DLD1 (cell line): Measurements from ENCODE around the gene ARGLU1.

ENCODE experiments used
- in situ Hi-C: cut with HindIII; loops from 2 replicates; pipeline ENCODE4 v1.10.0; 2017; ENCODE audit warnings: low sequenced_read_pairs

ARGLU1 gene

DNA sequence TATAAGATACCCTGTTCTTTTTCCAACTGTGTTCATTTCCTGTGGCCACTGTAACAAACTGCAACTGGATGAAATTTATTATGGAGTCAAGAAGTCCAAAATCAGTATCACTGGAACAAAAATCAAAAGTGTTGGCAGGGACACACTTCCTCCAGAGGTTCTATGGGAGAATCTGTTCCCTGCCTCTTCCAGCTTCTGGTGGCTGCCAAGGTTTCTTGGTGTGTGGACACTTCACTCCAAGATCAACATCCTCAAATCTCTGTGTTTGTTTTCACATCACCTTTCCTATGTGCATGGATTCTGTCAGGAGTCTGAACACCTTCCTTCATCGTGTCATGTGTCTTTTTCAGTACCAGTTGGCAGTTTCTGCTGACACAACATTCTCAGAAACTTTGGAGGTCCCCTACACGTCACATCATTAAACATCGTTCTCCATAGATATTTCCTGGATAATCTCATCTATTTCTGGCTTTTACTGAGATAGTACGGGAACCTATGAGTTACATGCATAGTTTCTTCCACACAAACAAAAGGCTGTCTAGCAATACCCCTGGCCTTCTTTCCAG lies 17.3 kb downstream of the ARGLU1 start:
- in situ Hi-C loops, result no loop called here

DNA sequence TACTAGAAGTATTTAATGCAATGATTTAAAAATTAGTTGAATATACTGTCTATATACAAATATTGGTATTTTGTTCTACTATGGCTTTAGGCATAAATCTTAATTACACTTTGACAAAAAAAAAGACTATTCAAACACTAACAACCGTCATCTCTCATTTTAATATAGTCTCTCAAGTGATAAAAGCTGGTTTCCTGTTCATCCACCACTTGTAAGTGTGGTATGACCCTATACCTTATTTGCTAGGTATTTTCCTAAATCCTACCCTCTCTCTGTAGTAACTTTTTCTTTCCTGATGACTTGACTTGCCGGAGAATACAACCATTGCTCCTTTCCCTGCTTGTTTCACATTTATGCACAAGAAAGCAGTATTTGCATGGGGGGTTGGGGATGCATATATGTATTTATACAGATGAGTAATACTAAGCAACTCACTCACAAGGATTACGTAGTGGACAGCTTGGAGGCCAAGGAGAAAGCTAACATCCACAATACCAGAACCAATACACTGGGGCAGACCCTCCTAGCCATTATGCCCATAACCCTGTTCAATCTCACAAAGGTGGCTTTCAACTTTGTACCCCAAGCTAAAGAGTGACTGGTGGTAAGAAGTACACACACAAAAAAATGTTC lies 19.8 kb downstream of the ARGLU1 start:
- in situ Hi-C loops, result loop anchor here (25.0 kb wide), 1 partner anchor 1986 kb away; no protein-coding TSS in a partner anchor

DNA sequence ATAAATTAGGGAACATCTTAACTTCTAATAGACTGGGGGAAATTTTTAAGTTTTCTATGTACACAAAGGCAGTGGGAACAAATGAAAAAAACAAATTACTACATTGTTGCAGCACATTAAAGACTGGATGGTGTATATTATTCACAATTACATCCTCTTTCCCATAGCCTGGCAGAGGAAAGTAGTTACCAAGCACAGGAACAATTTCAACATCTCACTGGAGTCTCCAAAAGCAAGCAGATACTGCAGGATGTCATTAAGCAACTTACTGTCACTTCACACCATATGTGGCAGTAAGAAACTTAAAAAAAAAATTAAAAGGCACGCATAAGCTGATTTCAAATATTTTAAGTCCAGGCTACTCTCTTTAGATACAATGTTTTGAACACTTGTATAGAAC lies 26.1 kb downstream of the ARGLU1 start:
- in situ Hi-C loops, result loop anchor here (25.0 kb wide), 1 partner anchor 1980 kb away; no protein-coding TSS in a partner anchor

DNA sequence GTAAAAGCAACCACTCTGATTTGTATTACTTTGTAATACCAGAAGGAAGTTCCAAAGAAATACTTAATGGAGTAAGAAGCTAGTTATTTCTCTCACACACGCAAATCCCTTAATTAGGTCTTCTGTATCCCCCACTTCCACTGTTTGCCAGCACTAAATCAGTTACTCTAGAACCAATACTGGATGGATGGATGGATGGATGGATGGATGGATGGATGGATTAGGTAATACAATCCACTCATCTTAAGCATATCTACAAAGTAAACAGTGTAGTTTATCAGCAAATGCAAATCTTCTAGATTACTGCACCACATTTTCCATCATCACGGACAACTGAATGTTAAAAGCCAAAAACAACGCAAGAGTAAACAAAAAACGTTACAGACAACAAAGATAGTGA lies 27.3 kb downstream of the ARGLU1 start:
- in situ Hi-C loops, result loop anchor here (25.0 kb wide), 1 partner anchor 1978 kb away; no protein-coding TSS in a partner anchor

DNA sequence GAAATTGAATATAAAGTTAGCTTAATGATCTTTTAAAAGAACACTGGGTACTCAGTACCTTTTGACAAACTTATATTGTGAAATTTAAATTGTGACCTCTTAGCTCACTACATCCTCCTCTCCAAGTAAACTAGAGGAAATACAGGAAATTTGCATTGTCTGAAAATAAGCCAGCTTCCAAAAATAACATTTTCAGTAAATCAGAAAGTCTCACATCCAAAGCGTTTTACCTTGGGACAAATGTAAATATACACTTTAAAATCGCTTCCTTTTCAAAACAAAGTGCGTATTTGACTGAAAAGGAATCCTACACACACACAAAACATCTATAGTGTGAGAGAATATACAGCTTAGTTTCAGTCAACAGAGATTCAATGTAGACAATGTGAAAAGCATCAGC lies 30.4 kb downstream of the ARGLU1 start:
- in situ Hi-C loops, result loop anchor here (25.0 kb wide), 1 partner anchor 1975 kb away; no protein-coding TSS in a partner anchor

DNA sequence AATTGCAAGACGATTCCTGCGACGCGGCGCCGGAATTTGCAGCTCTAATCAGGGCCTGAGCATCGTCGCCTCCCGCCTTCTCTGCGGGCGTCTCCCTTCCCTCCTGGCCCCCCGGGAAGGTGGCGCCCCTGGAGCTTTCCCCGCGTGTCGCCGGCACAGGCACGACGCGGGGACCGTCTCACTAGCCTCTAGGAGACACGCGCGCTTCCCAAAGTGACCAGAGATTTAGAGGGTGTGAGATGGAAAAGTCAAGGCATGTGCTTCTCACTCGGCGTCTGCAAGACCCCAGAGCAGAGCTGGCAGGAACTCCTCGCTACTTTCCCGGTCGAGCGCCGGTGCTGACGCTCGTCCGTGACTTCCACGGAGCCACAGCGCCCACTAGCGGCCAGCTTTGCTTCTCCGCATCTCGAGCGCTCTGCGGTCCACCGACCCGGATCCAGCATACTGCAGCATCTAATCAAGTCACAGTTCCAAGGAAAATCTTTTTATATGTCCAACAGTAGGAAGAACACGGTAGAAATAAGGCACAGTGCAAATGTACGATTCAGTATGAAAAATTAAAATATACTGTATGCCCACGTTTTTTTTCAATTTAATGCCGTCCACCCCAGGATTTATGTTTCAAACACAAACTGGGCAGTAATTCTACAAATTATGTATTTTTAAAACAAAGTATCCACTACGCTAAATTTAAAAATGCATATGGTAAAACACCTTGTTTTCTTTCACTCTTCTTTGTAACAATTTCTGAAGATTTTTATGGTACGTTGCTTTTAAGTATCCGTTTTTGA lies 31.5 kb downstream of the ARGLU1 start:
- in situ Hi-C loops, result loop anchor here (25.0 kb wide), 1 partner anchor 1974 kb away; no protein-coding TSS in a partner anchor

DNA sequence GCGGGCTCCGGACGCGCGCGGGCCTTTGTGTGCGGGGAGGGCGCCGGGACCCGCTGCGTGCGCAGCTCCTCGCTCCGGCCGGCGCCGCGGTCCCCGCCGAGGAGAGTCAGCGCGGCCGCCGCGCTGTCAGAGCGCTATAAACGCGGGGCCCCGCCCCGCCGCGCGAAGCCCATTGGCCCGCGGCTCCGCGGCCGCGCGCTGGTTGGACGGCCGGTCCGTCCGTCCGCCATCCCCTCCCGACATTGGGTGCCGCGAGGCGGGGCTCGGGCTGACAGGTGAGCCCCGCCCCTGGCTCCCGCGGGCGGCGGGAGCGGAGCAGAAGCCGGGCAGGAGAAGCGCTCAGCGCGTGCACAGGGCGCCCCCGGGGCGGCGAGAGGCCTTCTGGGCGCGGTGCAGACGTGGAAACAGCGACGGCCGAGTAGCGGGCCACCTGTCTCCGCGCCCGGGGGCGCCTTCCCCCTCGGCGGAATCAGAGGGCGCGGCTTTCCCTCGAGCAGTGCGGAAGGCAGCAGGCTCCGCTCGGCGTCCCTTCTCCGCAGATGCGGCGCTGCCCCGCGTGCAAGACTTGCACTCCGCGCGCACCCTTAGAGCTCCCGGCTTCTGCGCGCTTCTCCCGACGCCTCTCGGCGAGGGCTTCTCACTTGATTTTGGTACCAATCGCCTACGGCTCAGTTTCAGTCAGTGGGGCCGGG lies 32.2 kb downstream of the ARGLU1 start, which contains the start of gene EFNB2:
TSS of gene EFNB2 (minus strand) at position 111 of the 692 bp plus-strand sequence. CDS start 698 bp downstream, outside the sequence.
- in situ Hi-C loops, result loop anchor here (25.0 kb wide), 1 partner anchor 1973 kb away; no protein-coding TSS in a partner anchor

DNA sequence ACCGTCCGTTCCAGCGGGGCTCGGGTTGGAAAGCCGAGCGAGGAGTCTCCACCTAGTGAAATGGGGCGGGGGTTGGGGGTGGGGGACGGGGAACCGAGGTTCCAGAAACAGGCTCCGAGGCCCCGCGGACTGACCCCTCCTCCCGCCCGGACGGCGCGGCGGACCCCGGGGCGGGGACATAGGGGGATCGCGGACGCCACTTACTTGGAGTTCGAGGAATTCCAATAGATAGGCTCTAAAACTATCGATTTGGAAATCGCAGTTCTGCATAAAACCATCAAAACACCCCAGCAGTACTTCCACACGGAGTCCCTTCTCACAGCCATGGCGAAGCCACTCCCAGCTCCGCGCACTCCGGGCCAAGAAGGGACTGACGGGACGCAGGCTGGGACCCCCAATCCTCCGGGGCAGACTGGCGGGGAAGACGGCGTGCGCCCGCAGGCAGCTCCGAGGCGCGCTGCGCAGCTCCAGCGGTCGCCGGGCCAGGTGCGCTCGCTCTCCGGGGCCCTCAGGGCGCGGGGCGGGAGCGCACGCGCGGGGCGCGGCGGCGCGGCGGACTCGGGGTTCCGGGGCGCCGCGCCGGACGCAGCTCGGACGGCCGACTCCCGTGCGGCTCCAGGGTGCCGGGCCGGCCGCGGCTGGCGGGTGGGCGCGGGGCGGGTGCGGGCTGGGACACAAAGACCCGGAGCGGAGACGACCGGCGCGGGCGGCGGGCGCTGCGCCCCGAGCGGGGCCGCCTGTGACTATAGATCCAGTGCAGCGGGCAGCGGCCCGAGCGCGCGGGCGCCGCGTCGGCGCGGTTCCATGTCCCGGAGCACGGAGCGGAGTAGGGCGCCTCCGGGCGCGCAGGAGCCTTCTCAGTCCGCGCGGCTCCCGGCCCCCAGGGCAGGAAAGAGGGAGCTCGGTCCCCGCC lies 33.0 kb downstream of the ARGLU1 start:
- in situ Hi-C loops, result loop anchor here (25.0 kb wide), 1 partner anchor 1973 kb away; no protein-coding TSS in a partner anchor

DNA sequence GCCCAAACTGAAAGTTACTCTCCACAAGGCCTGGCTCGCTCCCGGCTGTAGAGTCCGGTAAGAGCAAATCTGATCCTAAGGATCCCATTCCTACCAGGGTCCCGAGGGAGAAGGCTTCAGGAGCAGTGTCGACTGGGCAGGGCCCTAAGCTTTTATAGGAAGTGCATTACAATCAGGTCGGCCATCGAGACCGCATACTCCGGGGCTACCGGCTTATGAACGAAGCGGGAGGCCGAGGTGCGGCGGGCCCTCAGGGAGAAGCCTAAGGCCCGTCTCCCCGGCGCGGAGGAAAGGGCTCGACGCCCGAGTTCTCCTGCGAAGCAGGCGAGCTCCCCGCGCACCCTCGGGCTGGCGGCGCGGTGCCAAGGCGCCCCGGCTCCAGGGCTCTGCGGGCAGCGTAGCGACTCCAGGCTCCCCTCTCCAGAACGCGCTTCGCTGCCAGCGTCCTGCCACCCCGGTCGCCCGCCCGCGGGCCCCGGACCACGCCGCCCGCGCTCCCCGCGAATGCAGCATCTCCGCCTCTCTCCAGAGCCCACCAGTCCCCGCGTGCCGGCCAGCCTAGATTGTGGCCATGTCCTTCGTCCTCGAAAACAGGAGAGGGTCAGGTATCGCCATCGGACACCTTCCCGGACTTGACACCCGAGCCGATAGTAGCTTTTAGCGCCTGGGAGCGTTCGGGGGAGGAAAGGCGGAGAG lies 33.8 kb downstream of the ARGLU1 start:
- in situ Hi-C loops, result loop anchor here (25.0 kb wide), 1 partner anchor 1972 kb away; no protein-coding TSS in a partner anchor

DNA sequence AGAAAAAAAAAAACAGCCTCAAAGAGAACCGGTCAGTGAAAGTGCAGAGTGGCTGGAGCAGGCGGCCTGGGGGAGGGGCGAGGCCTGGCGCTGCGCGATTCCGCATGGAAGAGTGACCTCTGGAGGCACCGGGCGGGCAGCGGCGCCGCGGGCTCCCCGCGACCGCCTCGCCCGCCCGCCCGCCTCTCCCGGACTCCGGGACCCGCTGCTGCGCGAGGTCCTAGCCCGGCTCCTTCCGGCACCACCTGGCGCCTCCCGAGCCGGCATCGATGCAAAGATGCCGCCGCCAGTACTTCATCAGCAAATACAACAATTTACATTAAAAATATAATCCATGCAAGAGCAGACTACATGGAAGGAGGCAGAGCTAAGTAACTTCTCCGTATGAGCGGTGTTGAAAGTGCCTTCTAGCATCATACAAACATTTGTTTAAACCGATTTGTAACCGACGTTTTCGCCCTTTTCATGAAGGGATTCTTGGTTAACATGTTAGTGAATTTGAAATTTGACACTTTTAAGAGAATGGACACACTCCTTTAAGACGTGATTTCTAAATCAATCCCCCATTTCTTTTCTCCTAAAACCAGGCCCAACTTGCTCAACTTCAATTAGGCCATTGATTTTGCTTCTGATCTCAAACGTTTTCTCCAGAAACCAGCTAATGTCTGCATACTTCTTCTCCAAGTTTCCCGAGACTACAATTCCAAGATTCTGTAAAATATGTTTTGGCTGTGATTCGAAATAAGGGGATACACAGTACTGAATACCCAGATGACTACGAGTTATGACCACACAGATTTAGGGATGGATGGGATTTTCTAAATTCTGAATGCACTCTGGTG lies 34.6 kb downstream of the ARGLU1 start:
- in situ Hi-C loops, result loop anchor here (25.0 kb wide), 1 partner anchor 1971 kb away; no protein-coding TSS in a partner anchor

DNA sequence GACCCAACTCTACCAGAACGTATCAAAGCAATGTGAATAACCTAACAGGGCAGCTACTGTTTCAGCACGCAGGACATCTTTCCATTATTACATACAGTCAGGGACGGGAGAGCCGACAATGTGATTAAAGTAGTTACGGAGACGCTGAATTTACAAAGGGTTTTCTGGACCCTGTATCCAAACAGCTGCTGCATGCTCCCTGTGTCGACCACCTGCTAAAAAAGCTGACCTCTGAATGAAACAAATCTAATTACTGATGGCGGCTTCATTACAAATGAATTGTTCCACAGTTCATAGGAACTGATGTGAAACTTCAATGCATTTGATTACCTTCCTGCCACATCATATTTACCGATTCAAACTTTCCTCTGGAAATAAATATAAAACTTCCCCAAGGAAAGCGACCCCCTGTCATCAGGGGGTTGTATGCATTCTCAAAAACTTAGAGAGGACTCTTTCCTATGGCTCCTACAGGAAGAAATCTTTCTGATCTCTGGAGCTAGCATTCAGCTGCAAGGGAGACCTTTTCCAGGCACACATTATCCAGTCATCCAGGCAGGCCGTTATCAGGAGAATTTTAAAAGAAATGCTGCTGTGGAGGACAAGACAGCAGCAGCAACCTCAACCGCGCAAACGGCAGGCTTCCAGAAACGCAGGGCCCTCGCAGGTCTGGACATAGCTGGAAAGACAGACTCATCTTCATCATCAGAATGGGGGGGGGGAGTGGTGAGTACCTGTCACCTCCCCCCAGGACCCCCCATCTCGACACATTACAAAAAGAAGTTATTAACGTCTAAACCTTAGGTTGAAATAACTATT lies 35.6 kb downstream of the ARGLU1 start:
- in situ Hi-C loops, result loop anchor here (25.0 kb wide), 1 partner anchor 1970 kb away; no protein-coding TSS in a partner anchor

DNA sequence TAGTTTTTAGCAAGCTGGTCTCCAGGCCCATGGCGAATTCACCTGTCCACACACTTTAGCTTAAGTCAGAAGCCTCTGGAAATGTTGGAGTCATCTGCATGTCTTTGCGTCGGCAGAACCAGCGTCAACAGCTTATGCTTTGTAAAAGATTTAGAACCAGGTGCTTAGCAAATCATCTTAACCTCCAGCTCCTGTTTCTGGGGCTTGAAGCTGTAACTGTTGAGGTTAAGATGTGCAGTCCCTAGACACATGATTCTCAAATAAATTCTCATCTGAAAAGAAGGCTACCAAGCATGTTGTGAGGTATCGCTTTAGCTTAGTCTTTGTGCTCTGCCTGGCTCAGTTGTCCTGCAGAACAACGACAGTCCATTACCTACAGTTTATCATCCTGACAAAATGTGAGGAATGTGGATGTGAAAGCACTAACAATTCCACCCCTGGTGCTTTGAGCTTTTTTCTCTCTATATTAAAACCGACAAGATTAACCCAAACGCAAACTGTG lies 36.9 kb downstream of the ARGLU1 start:
- in situ Hi-C loops, result loop anchor here (25.0 kb wide), 1 partner anchor 1969 kb away; no protein-coding TSS in a partner anchor

DNA sequence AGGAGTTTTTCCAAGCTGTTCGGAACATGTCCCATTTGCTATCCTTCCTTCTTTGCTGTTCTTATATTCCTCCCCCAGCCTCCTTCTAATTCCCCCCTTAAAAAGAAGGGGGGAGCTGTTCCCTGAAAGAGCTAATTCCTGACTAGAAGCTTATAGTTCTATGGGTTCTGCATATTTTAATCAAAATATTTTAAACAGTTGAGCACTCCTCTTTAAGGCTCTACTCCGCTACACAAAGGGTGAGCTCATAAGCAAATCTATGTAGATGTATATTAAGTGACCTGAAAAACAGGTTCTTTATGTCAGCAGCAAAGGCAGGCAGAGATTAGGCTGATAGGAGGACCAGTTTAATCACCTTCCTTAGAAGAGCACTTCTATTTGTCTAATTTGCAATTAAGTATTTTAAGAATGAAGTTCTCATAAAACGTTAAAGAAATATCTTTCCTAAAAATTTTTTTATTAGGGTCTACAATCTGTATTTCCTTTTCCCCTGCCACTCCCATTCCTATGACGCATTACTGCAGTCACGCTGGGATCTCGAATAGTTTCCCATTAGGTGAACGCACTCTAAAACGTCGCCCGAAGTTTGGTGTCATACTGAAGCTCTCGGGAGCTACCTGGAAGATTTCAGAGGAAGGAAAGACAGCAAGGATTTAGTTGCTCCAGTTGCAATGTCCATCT lies 37.6 kb downstream of the ARGLU1 start:
- in situ Hi-C loops, result loop anchor here (25.0 kb wide), 1 partner anchor 1968 kb away; no protein-coding TSS in a partner anchor

DNA sequence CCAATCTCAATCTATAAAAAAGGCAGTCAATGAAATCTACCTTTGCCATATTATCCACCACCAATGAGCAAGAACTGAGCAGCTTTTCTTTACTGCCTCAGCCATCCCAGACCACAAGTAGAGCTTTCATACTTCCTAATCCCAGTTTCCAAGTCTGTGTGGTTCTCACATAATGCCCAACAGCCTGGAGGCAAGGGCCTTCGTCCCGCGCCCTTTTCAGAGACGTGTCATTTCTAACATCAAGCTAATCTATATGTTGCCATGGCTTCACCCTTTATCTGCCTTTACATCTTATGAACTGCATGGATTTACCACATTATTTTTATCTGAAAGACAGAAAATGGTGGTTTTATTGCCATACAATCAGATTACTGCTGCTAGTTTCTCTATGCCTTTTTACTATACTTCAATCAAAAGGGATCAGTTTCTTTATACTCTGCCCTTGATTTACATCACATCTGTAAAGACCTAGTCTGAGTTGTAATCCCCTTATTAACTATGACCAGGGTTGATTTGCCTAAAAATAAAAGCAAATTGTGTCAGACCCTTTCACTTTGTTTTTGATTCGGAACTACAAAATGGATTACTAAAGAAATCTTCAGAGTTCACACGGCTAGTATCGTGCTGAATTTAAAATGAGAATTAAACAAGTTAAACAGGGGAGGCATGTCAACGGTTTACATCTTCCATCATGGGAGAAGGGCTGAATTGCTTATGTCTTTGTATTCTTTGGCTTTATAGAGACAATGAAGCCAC lies 38.3 kb downstream of the ARGLU1 start:
- in situ Hi-C loops, result loop anchor here (25.0 kb wide), 1 partner anchor 1967 kb away; no protein-coding TSS in a partner anchor

DNA sequence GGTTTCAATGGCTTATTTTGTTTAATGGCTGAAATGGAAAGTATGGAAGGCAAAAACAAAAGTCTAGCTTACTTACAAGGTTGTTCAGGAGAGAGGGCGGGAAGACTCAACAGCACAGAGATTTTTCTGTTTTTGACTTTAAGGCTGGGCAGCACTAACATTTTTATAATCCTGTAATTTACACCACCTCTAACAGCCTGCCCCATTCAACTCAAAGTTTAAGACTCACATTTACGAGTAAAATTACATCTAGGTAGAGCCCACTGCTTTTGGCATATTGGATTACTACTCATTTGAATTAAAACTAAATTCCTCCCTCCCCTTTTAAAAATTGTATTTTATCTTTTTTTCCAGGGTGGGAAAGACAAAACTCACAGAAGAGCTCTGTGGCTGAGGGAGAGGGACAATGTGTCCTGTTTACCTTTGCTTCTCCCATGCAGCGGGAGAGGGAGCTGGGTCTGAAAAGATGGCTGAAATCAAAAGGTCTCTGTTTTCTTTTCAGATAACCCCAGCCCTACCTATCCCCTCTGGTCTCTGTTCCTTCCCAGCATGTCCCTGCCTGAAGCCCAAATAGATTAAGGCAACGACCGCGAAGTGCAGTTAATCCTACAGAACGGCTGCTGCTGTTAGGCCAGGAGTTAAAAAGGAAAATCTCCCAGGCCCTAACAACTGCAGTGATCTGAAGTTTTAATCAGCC lies 39.1 kb downstream of the ARGLU1 start:
- in situ Hi-C loops, result loop anchor here (25.0 kb wide), 1 partner anchor 1967 kb away; no protein-coding TSS in a partner anchor
